H9 (cell line): Measurements from ENCODE around the gene KCND2. TPM values are rescaled to one million over a fixed set of nuclear protein-coding genes. Genes with fewer than 3 reads are reported as not detected.

Source experiments
- DNase-seq: peaks from one replicate; pipeline ENCODE4 v3.0.0-alpha.2; 2017
- H2AFZ ChIP-seq: one replicate; pipeline ENCODE4 v1.6.1; 2013; ENCODE audit warnings: mild to moderate bottlenecking, low read length, control low read depth, moderate library complexity
- H2AK5ac ChIP-seq: 2 replicates; pipeline ENCODE4 v1.6.1; 2013; ENCODE audit warnings: low read length, control low read depth, mixed read lengths; ENCODE audit not compliant: insufficient read length
- H2BK120ac ChIP-seq: one replicate; pipeline ENCODE4 v1.6.1; 2013; ENCODE audit warnings: low read depth, mild to moderate bottlenecking, low read length, control low read depth, inconsistent platforms; ENCODE audit not compliant: poor library complexity, severe bottlenecking
- H2BK12ac ChIP-seq: 2 replicates; pipeline ENCODE4 v1.6.1; 2013; ENCODE audit warnings: low read length, control low read depth, mixed read lengths, low read depth; ENCODE audit not compliant: insufficient read length
- H2BK15ac ChIP-seq: 2 replicates; pipeline ENCODE4 v1.6.1; 2013; ENCODE audit warnings: low read depth, low read length, control low read depth
- H2BK20ac ChIP-seq: one replicate; pipeline ENCODE4 v1.6.1; 2013; ENCODE audit warnings: low read depth, mild to moderate bottlenecking, low read length, control low read depth, inconsistent platforms; ENCODE audit not compliant: poor library complexity, severe bottlenecking
- H2BK5ac ChIP-seq: 2 replicates; pipeline ENCODE4 v1.6.1; 2013; ENCODE audit warnings: low read length, control low read depth, mixed read lengths; ENCODE audit not compliant: insufficient read length
- H3K14ac ChIP-seq: 2 replicates; pipeline ENCODE4 v1.6.1; 2013; ENCODE audit warnings: low read length, control low read depth; ENCODE audit not compliant: insufficient read depth
- H3K18ac ChIP-seq: 2 replicates; pipeline ENCODE4 v1.6.1; 2013; ENCODE audit warnings: low read depth, mild to moderate bottlenecking, mixed read lengths, low read length, control low read depth; ENCODE audit not compliant: insufficient read length
- H3K23ac ChIP-seq: 2 replicates; pipeline ENCODE4 v1.6.1; 2013; ENCODE audit warnings: low read length, control low read depth, mixed read lengths, low read depth; ENCODE audit not compliant: insufficient read length
- H3K23me2 ChIP-seq: 2 replicates; pipeline ENCODE4 v1.6.1; 2013; ENCODE audit warnings: low read depth, mild to moderate bottlenecking, mixed read lengths, low read length, control low read depth; ENCODE audit not compliant: insufficient read length, poor library complexity, severe bottlenecking
- H3K27ac ChIP-seq: 2 replicates; pipeline ENCODE4 v1.5.1; 2013; ENCODE audit warnings: low read length, control low read depth, mixed read lengths, low read depth; ENCODE audit not compliant: insufficient read length
- H3K27me3 ChIP-seq: 2 replicates; pipeline ENCODE4 v1.6.1; 2013; ENCODE audit warnings: low read length, control low read depth, inconsistent platforms; ENCODE audit not compliant: insufficient read depth
- H3K4ac ChIP-seq: 2 replicates; pipeline ENCODE4 v1.6.1; 2013; ENCODE audit warnings: low read depth, mild to moderate bottlenecking, control low read depth, inconsistent platforms, low read length, moderate library complexity
- H3K4me1 ChIP-seq: 2 replicates; pipeline ENCODE4 v1.6.1; 2013; ENCODE audit warnings: low read length, control low read depth, inconsistent platforms; ENCODE audit not compliant: insufficient read depth
- H3K4me2 ChIP-seq: 2 replicates; pipeline ENCODE4 v1.6.1; 2013; ENCODE audit warnings: low read length, control low read depth, mixed read lengths; ENCODE audit not compliant: insufficient read length, insufficient read depth
- H3K56ac ChIP-seq: 2 replicates; pipeline ENCODE4 v1.6.1; 2013; ENCODE audit warnings: low read depth, mild to moderate bottlenecking, mixed read lengths, low read length, control low read depth; ENCODE audit not compliant: insufficient read length
- H3K79me1 ChIP-seq: 2 replicates; pipeline ENCODE4 v1.6.1; 2013; ENCODE audit warnings: low read depth, mild to moderate bottlenecking, moderate library complexity, low read length, control low read depth, inconsistent platforms; ENCODE audit not compliant: insufficient read depth, poor library complexity, severe bottlenecking
- H3K79me2 ChIP-seq: 2 replicates; pipeline ENCODE4 v1.6.1; 2013; ENCODE audit warnings: low read length, control low read depth, inconsistent platforms; ENCODE audit not compliant: insufficient read depth
- H3K9ac ChIP-seq: 2 replicates; pipeline ENCODE4 v1.6.1; 2013; ENCODE audit warnings: low read length, control low read depth, mixed read lengths; ENCODE audit not compliant: insufficient read length; ENCODE audit errors: extremely low read depth
- H3K9me3 ChIP-seq: one replicate; pipeline ENCODE4 v1.6.1; 2013; ENCODE audit warnings: low read depth, low read length, inconsistent platforms; ENCODE audit not compliant: control insufficient read depth
- H3T11ph ChIP-seq: one replicate; pipeline ENCODE4 v1.6.1; 2013; ENCODE audit warnings: mild to moderate bottlenecking, low read length, control low read depth, inconsistent platforms
- H4K20me1 ChIP-seq: one replicate; pipeline ENCODE4 v1.6.1; 2013; ENCODE audit not compliant: control insufficient read depth, insufficient read length, insufficient read depth
- H4K5ac ChIP-seq: 2 replicates; pipeline ENCODE4 v1.6.1; 2013; ENCODE audit warnings: low read depth, mild to moderate bottlenecking, mixed read lengths, low read length, control low read depth; ENCODE audit not compliant: insufficient read length
- H4K8ac ChIP-seq: replicated peaks from 2 replicates; pipeline ENCODE4 v1.6.1; 2013; ENCODE audit warnings: low read length, control low read depth, mixed read lengths, low read depth; ENCODE audit not compliant: insufficient read length
- H4K91ac ChIP-seq: 2 replicates; pipeline ENCODE4 v1.6.1; 2013; ENCODE audit warnings: low read depth, mild to moderate bottlenecking, moderate library complexity, mixed read lengths, low read length, control low read depth; ENCODE audit not compliant: insufficient read length
- H3K27ac Mint-ChIP-seq, 3 experiments: 2 replicates in 2 of 3; 3 replicates in 1 of 3; pipeline ENCODE4 v1.8.0; 2020 to 2021; ENCODE audit warnings: mixed read lengths in 3 of 3, mild to moderate bottlenecking in 1 of 3, moderate library complexity in 1 of 3
- H3K27me3 Mint-ChIP-seq: 2 replicates; pipeline ENCODE4 v1.8.0; 2021; ENCODE audit warnings: low read depth, mild to moderate bottlenecking, moderate library complexity, mixed read lengths
- H3K36me3 Mint-ChIP-seq, 3 experiments: 2 replicates in 2 of 3; 3 replicates in 1 of 3; pipeline ENCODE4 v1.8.0; 2020 to 2021; ENCODE audit warnings: low read depth in 3 of 3, mixed read lengths in 3 of 3; ENCODE audit not compliant: insufficient read depth in 1 of 3
- H3K4me1 Mint-ChIP-seq, 2 experiments: 2 replicates each; pipeline ENCODE4 v1.8.0; 2020; ENCODE audit warnings: mixed read lengths in 2 of 2
- H3K4me3 Mint-ChIP-seq, 2 experiments: 2 replicates in 1 of 2; 3 replicates in 1 of 2; pipeline ENCODE4 v1.8.0; 2020 to 2021; ENCODE audit warnings: mild to moderate bottlenecking in 2 of 2, mixed read lengths in 2 of 2, moderate library complexity in 1 of 2
- H3K9me3 Mint-ChIP-seq, 2 experiments: 2 replicates in 1 of 2; 3 replicates in 1 of 2; pipeline ENCODE4 v1.8.0; 2020; ENCODE audit warnings: mild to moderate bottlenecking in 2 of 2, mixed read lengths in 2 of 2, moderate library complexity in 1 of 2
- WGBS: extraction: QIAGEN DNeasy Blood & Tissue Kit; methylation state at CpG from one replicate; pipeline ENCODE4 v1.1.7; 2013; ENCODE audit warnings: missing lambda C conversion rate, low lambda C conversion rate, mixed read lengths; ENCODE audit not compliant: insufficient read length; ENCODE audit errors: extremely low coverage; 5-methylcytosine and 5-hydroxymethylcytosine counted together
- total RNA-seq: library from RNA; stranded (reverse); gene quantifications from 2 replicates; pipeline ENCODE4 v1.2.1, GENCODE V29; 2021
- TF ChIP-seq, protein P1 (sequence below): fragments of 200-600 bp; sonication (generic); conservative IDR thresholded peaks from 3 replicates; pipeline ENCODE4 v1.8.0; 2021; ENCODE audit warnings: antibody characterized with exemption, mild to moderate bottlenecking

Gene KCND2
- total RNA-seq, 1 experiment from 2014 or later = 6.4 TPM

DNA sequence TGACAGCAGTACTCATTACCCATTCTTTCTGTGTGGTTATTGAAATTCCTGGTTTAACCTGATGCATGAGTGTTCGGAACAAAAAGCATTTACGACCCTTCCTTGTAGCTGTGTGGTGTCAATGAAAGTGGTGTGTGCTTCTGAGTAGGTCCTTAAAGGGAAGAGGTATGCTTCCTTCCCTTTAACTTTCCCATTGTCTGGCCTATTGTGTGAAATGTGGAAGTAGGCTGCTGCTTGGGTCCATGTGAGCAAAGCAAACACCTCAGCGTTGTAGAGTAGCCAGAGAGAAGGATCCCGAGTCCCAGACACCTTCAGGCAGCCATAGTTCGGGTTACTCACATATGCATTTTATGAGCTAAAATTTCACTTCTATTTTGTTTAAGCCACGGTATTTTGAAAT lies 510.3 kb downstream of the KCND2 start:
- no peaks in the 10 kb centered on the region for H4K20me1 ChIP-seq
- no peak overlapping the region for H2BK12ac ChIP-seq
- no peak overlapping the region for H3K4ac ChIP-seq
- H4K5ac ChIP-seq = no peak overlapping the region
- H3T11ph ChIP-seq = no peak overlapping the region
- H3K14ac ChIP-seq = no peak overlapping the region
- no peak overlapping the region for H4K91ac ChIP-seq
- no peak overlapping the region for H2BK5ac ChIP-seq
- no peaks in the 10 kb centered on the region for H3K79me2 ChIP-seq
- peaks cover 3% of the 10 kb centered on the region; the same call in 1 of the 2 replicates for H3K4me1 ChIP-seq
- Mint-ChIP-seq H3K9me3 (no peaks in the 10 kb centered on the region), H3K4me3 (no peak overlapping the region), H3K36me3 (no peaks in the 10 kb centered on the region), H3K27ac (no peak overlapping the region), H3K4me1 (peaks cover 12 to 18% of the 10 kb centered on the region in 2 experiments), H3K27me3 (no peaks in the 10 kb centered on the region)
- H3K27ac ChIP-seq = no peak overlapping the region
- no peak overlapping the region for H4K8ac ChIP-seq
- TF ChIP-seq, protein P1, sequence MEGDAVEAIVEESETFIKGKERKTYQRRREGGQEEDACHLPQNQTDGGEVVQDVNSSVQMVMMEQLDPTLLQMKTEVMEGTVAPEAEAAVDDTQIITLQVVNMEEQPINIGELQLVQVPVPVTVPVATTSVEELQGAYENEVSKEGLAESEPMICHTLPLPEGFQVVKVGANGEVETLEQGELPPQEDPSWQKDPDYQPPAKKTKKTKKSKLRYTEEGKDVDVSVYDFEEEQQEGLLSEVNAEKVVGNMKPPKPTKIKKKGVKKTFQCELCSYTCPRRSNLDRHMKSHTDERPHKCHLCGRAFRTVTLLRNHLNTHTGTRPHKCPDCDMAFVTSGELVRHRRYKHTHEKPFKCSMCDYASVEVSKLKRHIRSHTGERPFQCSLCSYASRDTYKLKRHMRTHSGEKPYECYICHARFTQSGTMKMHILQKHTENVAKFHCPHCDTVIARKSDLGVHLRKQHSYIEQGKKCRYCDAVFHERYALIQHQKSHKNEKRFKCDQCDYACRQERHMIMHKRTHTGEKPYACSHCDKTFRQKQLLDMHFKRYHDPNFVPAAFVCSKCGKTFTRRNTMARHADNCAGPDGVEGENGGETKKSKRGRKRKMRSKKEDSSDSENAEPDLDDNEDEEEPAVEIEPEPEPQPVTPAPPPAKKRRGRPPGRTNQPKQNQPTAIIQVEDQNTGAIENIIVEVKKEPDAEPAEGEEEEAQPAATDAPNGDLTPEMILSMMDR = no peak
- no peak overlapping the region for H2BK15ac ChIP-seq
- no CpG with 5 or more reads among the region's 6 CpGs for WGBS
- H3K23ac ChIP-seq = no peak overlapping the region
- no peak overlapping the region for H3K9ac ChIP-seq
- H3K27me3 ChIP-seq = no peaks in the 10 kb centered on the region
- H3K4me2 ChIP-seq = no peak overlapping the region
- no peak overlapping the region for H2BK120ac ChIP-seq
- no peak overlapping the region for H3K18ac ChIP-seq
- no peak overlapping the region for H2AFZ ChIP-seq
- no peak overlapping the region for H2BK20ac ChIP-seq
- no peaks in the 10 kb centered on the region for H3K9me3 ChIP-seq
- no peak overlapping the region for H3K56ac ChIP-seq
- no peak for DNase-seq
- no peak overlapping the region for H2AK5ac ChIP-seq
- H3K79me1 ChIP-seq = no peaks in the 10 kb centered on the region
- no peaks in the 10 kb centered on the region for H3K23me2 ChIP-seq
